Mesenchymal stem cell (in vitro differentiated cells and primary cell): ENCODE data around the gene CERS6.

Experiments
- DNase-seq: peaks from one replicate; pipeline ENCODE4 v3.0.0-alpha.2; 2013
- H2AFZ ChIP-seq: one replicate; pipeline ENCODE4 v1.6.1; 2013; ENCODE audit warnings: low read depth, mild to moderate bottlenecking, control low read depth, inconsistent platforms, low read length, moderate library complexity
- H2AK5ac ChIP-seq: 2 replicates; pipeline ENCODE4 v1.6.1; 2013; ENCODE audit warnings: low read length, moderate library complexity, mild to moderate bottlenecking, inconsistent platforms; ENCODE audit not compliant: severe bottlenecking
- H2BK120ac ChIP-seq: one replicate; pipeline ENCODE4 v1.6.1; 2013; ENCODE audit warnings: low read depth, mild to moderate bottlenecking, inconsistent platforms, low read length, moderate library complexity
- H2BK12ac ChIP-seq, 2 experiments: one replicate each; pipeline ENCODE4 v1.6.1; 2013; ENCODE audit warnings: inconsistent platforms in 2 of 2, low read length in 2 of 2, mild to moderate bottlenecking in 2 of 2, moderate library complexity in 2 of 2, control low read depth in 1 of 2
- H2BK15ac ChIP-seq: one replicate; pipeline ENCODE4 v1.6.1; 2013; ENCODE audit warnings: mild to moderate bottlenecking, low read depth, inconsistent platforms; ENCODE audit not compliant: poor library complexity, severe bottlenecking
- H2BK5ac ChIP-seq: 2 replicates; pipeline ENCODE4 v1.6.1; 2013; ENCODE audit warnings: low read depth, mild to moderate bottlenecking, low read length, control low read depth, inconsistent platforms; ENCODE audit not compliant: poor library complexity, severe bottlenecking
- H3K14ac ChIP-seq, 2 experiments: one replicate each; pipeline ENCODE4 v1.6.1; 2013; ENCODE audit warnings: inconsistent platforms in 2 of 2, low read length in 2 of 2, control low read depth in 1 of 2, mild to moderate bottlenecking in 1 of 2, moderate library complexity in 1 of 2
- H3K18ac ChIP-seq, 2 experiments: one replicate each; pipeline ENCODE4 v1.6.1; 2013; ENCODE audit warnings: inconsistent platforms in 2 of 2, low read length in 2 of 2, control low read depth in 1 of 2, low read depth in 1 of 2, mild to moderate bottlenecking in 1 of 2
- H3K23ac ChIP-seq, 2 experiments: one replicate each; pipeline ENCODE4 v1.6.1; 2013; ENCODE audit warnings: inconsistent platforms in 2 of 2, low read length in 2 of 2, mild to moderate bottlenecking in 2 of 2, moderate library complexity in 2 of 2, control low read depth in 1 of 2
- H3K27ac ChIP-seq: 2 replicates; pipeline ENCODE4 v1.5.1; 2013; ENCODE audit warnings: mild to moderate bottlenecking, moderate library complexity, low read length, control low read depth, inconsistent platforms; ENCODE audit not compliant: poor library complexity, severe bottlenecking
- H3K27me3 ChIP-seq, 2 experiments: 2 replicates each; pipeline versions ENCODE4 v1.6.1 to v1.7.0; 2013; ENCODE audit warnings: low read length in 2 of 2, mild to moderate bottlenecking in 2 of 2, moderate library complexity in 2 of 2, control low read depth in 1 of 2, inconsistent platforms in 1 of 2; ENCODE audit not compliant: control insufficient read depth in 1 of 2, insufficient read depth in 1 of 2
- H3K36me3 ChIP-seq, 2 experiments: 2 replicates each; pipeline versions ENCODE4 v1.6.1 to v1.7.0; 2013; ENCODE audit warnings: low read length in 2 of 2, control low read depth in 1 of 2, inconsistent platforms in 1 of 2, low read depth in 1 of 2, mild to moderate bottlenecking in 1 of 2; ENCODE audit not compliant: insufficient read depth in 2 of 2, control insufficient read depth in 1 of 2
- H3K4ac ChIP-seq, 2 experiments: one replicate each; pipeline ENCODE4 v1.6.1; 2013; ENCODE audit warnings: inconsistent platforms in 2 of 2, low read length in 2 of 2, mild to moderate bottlenecking in 2 of 2, moderate library complexity in 2 of 2, control low read depth in 1 of 2, low read depth in 1 of 2
- H3K4me1 ChIP-seq: 2 replicates; pipeline ENCODE4 v1.6.1; 2013; ENCODE audit warnings: low read depth, low read length, control low read depth; ENCODE audit not compliant: control insufficient read depth, insufficient read depth
- H3K4me2 ChIP-seq: 2 replicates; pipeline ENCODE4 v1.6.1; 2013; ENCODE audit warnings: low read length, mild to moderate bottlenecking, inconsistent platforms; ENCODE audit not compliant: poor library complexity, severe bottlenecking
- H3K4me3 ChIP-seq, 2 experiments: 2 replicates each; pipeline versions ENCODE4 v1.5.1 to v1.7.0; 2013; ENCODE audit warnings: low read length in 2 of 2, mild to moderate bottlenecking in 2 of 2, control low read depth in 1 of 2, low read depth in 1 of 2; ENCODE audit not compliant: insufficient read depth in 1 of 2
- H3K79me1 ChIP-seq: replicated peaks from 2 replicates; pipeline ENCODE4 v1.6.1; 2013; ENCODE audit warnings: mild to moderate bottlenecking, control low read depth, low read length, inconsistent platforms; ENCODE audit not compliant: poor library complexity, severe bottlenecking
- H3K9ac ChIP-seq: 2 replicates; pipeline ENCODE4 v1.7.0; 2013; ENCODE audit warnings: mild to moderate bottlenecking, low read length, moderate library complexity
- H3K9me3 ChIP-seq: 2 replicates; pipeline ENCODE4 v1.7.0; 2013; ENCODE audit warnings: mild to moderate bottlenecking, low read length; ENCODE audit not compliant: control insufficient read depth
- H4K8ac ChIP-seq: one replicate; pipeline ENCODE4 v1.6.1; 2013; ENCODE audit warnings: inconsistent platforms, mild to moderate bottlenecking, low read length, moderate library complexity
- H4K91ac ChIP-seq: one replicate; pipeline ENCODE4 v1.6.1; 2013; ENCODE audit warnings: mild to moderate bottlenecking, low read length, inconsistent platforms
- WGBS: methylation state at CpG from one replicate; pipeline ENCODE4 v1.1.7; 2013; ENCODE audit warnings: mixed read lengths; 5-methylcytosine and 5-hydroxymethylcytosine counted together

CERS6 gene

GRCh38 chr2:168510125-168510756 is 54.2 kb downstream of the CERS6 start:
- Histone ChIP-seq H3K14ac (no peak overlapping the region), H3K4me2 (no peak overlapping the region), H2BK15ac (no peak overlapping the region), H3K9me3 (no peaks in the 10 kb centered on the region), H3K36me3 (no peaks in the 10 kb centered on the region), H3K4ac (no peak overlapping the region), H3K18ac (peak overlapping the region in 1 of 2 experiments; percentile 21), H2AK5ac (no peak overlapping the region), H2AFZ (no peak overlapping the region), H4K8ac (no peak overlapping the region), H3K4me1 (no peaks in the 10 kb centered on the region), H3K23ac (no peak overlapping the region), H3K9ac (no peak overlapping the region), H2BK120ac (no peak overlapping the region), H3K27me3 (no peaks in the 10 kb centered on the region), H2BK5ac (no peak overlapping the region), H3K79me1 (peaks cover 18% of the 10 kb centered on the region), H4K91ac (no peak overlapping the region), H3K4me3 (no peak overlapping the region), H3K27ac (no peak overlapping the region), H2BK12ac (no peak overlapping the region)
- no peak for DNase-seq
- whole genome bisulfite sequencing = 47% methylated on average over 4 of the region's 6 CpGs

- Histone ChIP-seq H3K4ac (no peak overlapping the region), H2AFZ (no peak overlapping the region), H3K9me3 (no peaks in the 10 kb centered on the region), H3K23ac (no peak overlapping the region), H4K8ac (no peak overlapping the region), H3K18ac (no peak overlapping the region), H2AK5ac (no peak overlapping the region), H3K27me3 (no peaks in the 10 kb centered on the region), H3K9ac (no peak overlapping the region), H3K36me3 (no peaks in the 10 kb centered on the region), H3K27ac (no peak overlapping the region), H2BK5ac (no peak overlapping the region), H4K91ac (no peak overlapping the region), H2BK120ac (no peak overlapping the region), H3K79me1 (peaks cover 21% of the 10 kb centered on the region), H3K14ac (no peak overlapping the region), H2BK15ac (no peak overlapping the region), H2BK12ac (no peak overlapping the region), H3K4me2 (no peak overlapping the region), H3K4me3 (no peak overlapping the region), H3K4me1 (peaks cover 2% of the 10 kb centered on the region)
- no peak for DNase-seq
- WGBS = 92% methylated on average over 1 of the region's 1 CpG
Observed at GRCh38 chr2:168514692-168515091, 58.6 kb downstream of the CERS6 start.

- WGBS = 10% methylated on average over 2 of the region's 2 CpGs
- H3K9ac ChIP-seq = peak overlapping the region; percentile 17
- H3K36me3 ChIP-seq = no peaks in the 10 kb centered on the region
- peak overlapping the region in 1 of 2 experiments; percentile 33 for H3K18ac ChIP-seq
- no peak overlapping the region for H3K14ac ChIP-seq
- H3K9me3 ChIP-seq = no peaks in the 10 kb centered on the region
- no peak overlapping the region for H4K91ac ChIP-seq
- no peaks in the 10 kb centered on the region for H3K27me3 ChIP-seq
- H2BK15ac ChIP-seq = no peak overlapping the region
- H3K27ac ChIP-seq = peak overlapping the region; percentile 57
- peaks cover 2% of the 10 kb centered on the region for H3K4me1 ChIP-seq
- no peak overlapping the region for H3K4ac ChIP-seq
- H4K8ac ChIP-seq = no peak overlapping the region
- H2BK5ac ChIP-seq = peak overlapping the region; percentile 25
- no peak overlapping the region for H3K4me3 ChIP-seq
- no peak overlapping the region for H2BK120ac ChIP-seq
- no peak overlapping the region for H2BK12ac ChIP-seq
- peak; percentile 62 for DNase-seq
- H2AFZ ChIP-seq = no peak overlapping the region
- no peak overlapping the region for H3K23ac ChIP-seq
- peak overlapping the region; percentile 9 for H3K4me2 ChIP-seq
- H3K79me1 ChIP-seq = peaks cover 21% of the 10 kb centered on the region
- H2AK5ac ChIP-seq = peak overlapping the region; percentile 29
Observed at GRCh38 chr2:168515502-168515901, 59.4 kb downstream of the CERS6 start.

GRCh38 chr2:168517816-168518215 is 61.7 kb downstream of the CERS6 start:
- Histone ChIP-seq H4K8ac (no peak overlapping the region), H4K91ac (no peak overlapping the region), H3K18ac (no peak overlapping the region), H2AFZ (no peak overlapping the region), H2BK15ac (no peak overlapping the region), H2AK5ac (no peak overlapping the region), H3K27me3 (no peaks in the 10 kb centered on the region), H3K4ac (no peak overlapping the region), H2BK120ac (no peak overlapping the region), H3K4me2 (no peak overlapping the region), H3K9me3 (no peaks in the 10 kb centered on the region), H3K36me3 (no peaks in the 10 kb centered on the region), H3K9ac (no peak overlapping the region), H3K23ac (no peak overlapping the region), H3K14ac (no peak overlapping the region), H3K79me1 (peaks cover 20% of the 10 kb centered on the region), H2BK12ac (no peak overlapping the region), H3K4me1 (peaks cover 4% of the 10 kb centered on the region), H3K4me3 (no peak overlapping the region), H3K27ac (no peak overlapping the region), H2BK5ac (no peak overlapping the region)
- DNase-seq = no peak
- WGBS = 71% methylated on average over 6 of the region's 7 CpGs
